Left colon (tissue), 2 donors: ENCODE results near the gene KCNIP3. TPM values are rescaled to one million over a fixed set of nuclear protein-coding genes. Genes with fewer than 3 reads are reported as not detected.

Experiments used
- ATAC-seq: fragments of 200-7000 bp; cut with Tn5 transposase; one replicate; pipeline ENCODE4 v1.9.1; 2020; ENCODE audit warnings: mild to moderate bottlenecking, moderate library complexity
- DNase-seq, 2 donors: peaks; one replicate each; pipeline ENCODE4 v3.0.0-alpha.2; 2020
- intact Hi-C, 2 donors: fragments of 100-400 bp; cut with DNase I in 1 of 2; cut with micrococcal nuclease in 1 of 2; formaldehyde crosslinking; loops; one replicate each; pipeline versions ENCODE4 v1.11.2 to v1.14.0; 2022; cut with DNase I, micrococcal nuclease
- total RNA-seq, 2 donors: library from RNA; stranded (reverse); fragmentation: NEBNext Ultra II Directional; extraction: Animal tissue kit (Norgen Biotek cat#: 25700); gene quantifications; one replicate each; pipeline ENCODE4 v1.2.1, GENCODE V29; 2021
- donor health status: DM: no; HTN: no; CAD: no.
- donor health status: DM: yes; HTN: yes; CAD: no.

Gene KCNIP3
- total RNA-seq, 2 donors from 2014 or later, result 3.0 to 4.7 TPM

GRCh38 chr2:95320986-95321767, 24.0 kb downstream of the KCNIP3 start:
- no peak for DNase-seq
- intact Hi-C loops, result no loop called here
- ATAC-seq, result no peak

- peak; percentile 88 for ATAC-seq
- intact Hi-C loops, result no loop called here
- DNase-seq, result peak in 1 of 2 donors; percentile 40
Measured at GRCh38 chr2:95323347-95324155, 26.4 kb downstream of the KCNIP3 start.

GRCh38 chr2:95325026-95325425, 27.9 kb downstream of the KCNIP3 start:
- intact Hi-C loops, result no loop called here
- DNase-seq, result no peak
- no peak for ATAC-seq

- no peak for DNase-seq
- no peak for ATAC-seq
- intact Hi-C loops, result no loop called here
Measured at GRCh38 chr2:95325590-95326432, 28.7 kb downstream of the KCNIP3 start.

- ATAC-seq, result no peak
- DNase-seq, result no peak
- intact Hi-C loops, result no loop called here
Measured at GRCh38 chr2:95326433-95327140, 29.4 kb downstream of the KCNIP3 start.

- ATAC-seq (no peak), DNase-seq (no peak)
- intact Hi-C loops, result no loop called here
Measured at GRCh38 chr2:95327861-95328260, 30.7 kb downstream of the KCNIP3 start.

- no peak for ATAC-seq
- intact Hi-C loops, result no loop called here
- DNase-seq, result no peak
Measured at GRCh38 chr2:95328358-95329125, 31.4 kb downstream of the KCNIP3 start.

- DNase-seq (no peak), ATAC-seq (no peak)
- intact Hi-C loops, result no loop called here
Measured at GRCh38 chr2:95329401-95329800, 32.3 kb downstream of the KCNIP3 start.

GRCh38 chr2:95329891-95330793, 33.0 kb downstream of the KCNIP3 start:
- ATAC-seq (peak; percentile 30), DNase-seq (peak in 1 of 2 donors; percentile 20)
- intact Hi-C loops, result no loop called here

- peak; percentile 6 for ATAC-seq
- intact Hi-C loops, result no loop called here
- no peak for DNase-seq
Measured at GRCh38 chr2:95330794-95331338, 33.7 kb downstream of the KCNIP3 start.

GRCh38 chr2:95331606-95332005, 34.5 kb downstream of the KCNIP3 start:
- no peak for ATAC-seq
- DNase-seq, result no peak
- intact Hi-C loops, result no loop called here

GRCh38 chr2:95332036-95332435, 34.9 kb downstream of the KCNIP3 start:
- DNase-seq (no peak), ATAC-seq (no peak)
- intact Hi-C loops, result no loop called here

GRCh38 chr2:95333056-95333455, 35.9 kb downstream of the KCNIP3 start:
- no peak for DNase-seq
- intact Hi-C loops, result no loop called here

GRCh38 chr2:95333888-95334338, 36.8 kb downstream of the KCNIP3 start:
- DNase-seq (peak; percentile 52 to 84), ATAC-seq (peak; percentile 84)
- intact Hi-C loops, result no loop called here

More at GRCh38 chr2:95333056-95333455, 35.9 kb downstream of the KCNIP3 start:
- no peak for ATAC-seq

GRCh38 chr2:95334916-95335641, 37.9 kb downstream of the KCNIP3 start:
- intact Hi-C loops, result no loop called here
- DNase-seq (no peak), ATAC-seq (no peak)

- no peak for DNase-seq
- ATAC-seq, result no peak
- intact Hi-C loops, result no loop called here
Measured at GRCh38 chr2:95336406-95336805, 39.3 kb downstream of the KCNIP3 start.
